SK-N-SH treated with all-trans-retinoic acid at 6 μM for 48 hours (cell line): Measurements from ENCODE around the gene CSH1.

Experiments used
- ATAC-seq: fragments of 200-7000 bp; cut with Tn5 transposase; 3 replicates; pipeline ENCODE4 v1.9.1; 2020; ENCODE audit warnings: mild to moderate bottlenecking, moderate library complexity
- ARNTL ChIP-seq: fragments of 450-650 bp; formaldehyde crosslinking; IDR thresholded peaks from 2 replicates; pipeline ENCODE4 v1.5.0; 2020; ENCODE audit warnings: low read depth, mild to moderate bottlenecking, moderate library complexity, borderline replicate concordance
- BACH2 ChIP-seq: fragments of 250-450 bp; sonication (Bioruptor Pico); IDR thresholded peaks from 2 replicates; pipeline ENCODE4 v1.9.0; 2021; ENCODE audit warnings: mild to moderate bottlenecking, borderline replicate concordance
- CSDC2 ChIP-seq: fragments of 250-450 bp; sonication (Bioruptor Pico); IDR thresholded peaks from 2 replicates; pipeline ENCODE4 v1.5.0; 2020; ENCODE audit warnings: mild to moderate bottlenecking, moderate library complexity
- ESRRG ChIP-seq: fragments of 250-450 bp; sonication (Bioruptor Pico); IDR thresholded peaks from 2 replicates; pipeline ENCODE4 v1.6.1; 2021; ENCODE audit warnings: mild to moderate bottlenecking
- GLIS3 ChIP-seq: fragments of 250-450 bp; sonication (Bioruptor Pico); IDR thresholded peaks from 2 replicates; pipeline ENCODE4 v1.5.0; 2020; ENCODE audit warnings: mild to moderate bottlenecking, moderate library complexity
- ISL1 ChIP-seq: fragments of 250-450 bp; sonication (Bioruptor Pico); IDR thresholded peaks from 2 replicates; pipeline ENCODE4 v2.1.2; 2022; ENCODE audit warnings: mild to moderate bottlenecking, moderate library complexity
- OSR1 ChIP-seq: fragments of 250-450 bp; sonication (Bioruptor Pico); IDR thresholded peaks from 2 replicates; pipeline ENCODE4 v1.8.0; 2022; ENCODE audit warnings: moderate library complexity, mild to moderate bottlenecking, inconsistent platforms
- RARB ChIP-seq: fragments of 250-450 bp; sonication (Bioruptor Pico); IDR thresholded peaks from 2 replicates; pipeline ENCODE4 v1.8.0; 2021; ENCODE audit warnings: mild to moderate bottlenecking, moderate library complexity
- SNAI2 ChIP-seq: fragments of 250-450 bp; sonication (Bioruptor Pico); IDR thresholded peaks from 2 replicates; pipeline ENCODE4 v1.5.0; 2020; ENCODE audit warnings: mild to moderate bottlenecking, moderate library complexity
- TCF4 ChIP-seq: fragments of 250-450 bp; sonication (Bioruptor Pico); IDR thresholded peaks from 2 replicates; pipeline ENCODE4 v1.8.0; 2021; ENCODE audit warnings: mild to moderate bottlenecking, moderate library complexity, borderline replicate concordance
- ZFP30 ChIP-seq: fragments of 450-650 bp; formaldehyde crosslinking; IDR thresholded peaks from 2 replicates; pipeline ENCODE4 v1.5.0; 2022; ENCODE audit warnings: mild to moderate bottlenecking, moderate library complexity
- ZNF565 ChIP-seq: fragments of 450-650 bp; formaldehyde crosslinking; conservative IDR thresholded peaks from 2 replicates; pipeline ENCODE4 v1.5.0; 2020; ENCODE audit warnings: low read depth, mild to moderate bottlenecking, moderate library complexity
- ZNF70 ChIP-seq: fragments of 450-650 bp; formaldehyde crosslinking; IDR thresholded peaks from 2 replicates; pipeline ENCODE4 v1.5.0; 2020; ENCODE audit warnings: mild to moderate bottlenecking, moderate library complexity
- ZNF8 ChIP-seq: fragments of 450-650 bp; formaldehyde crosslinking; IDR thresholded peaks from 2 replicates; pipeline ENCODE4 v1.5.0; 2020; ENCODE audit warnings: mild to moderate bottlenecking, moderate library complexity
- TF ChIP-seq, protein P1 (sequence below): fragments of 250-450 bp; sonication (Bioruptor Pico); IDR thresholded peaks from 2 replicates; pipeline ENCODE4 v1.5.1; 2020; ENCODE audit warnings: low read depth, mild to moderate bottlenecking, moderate library complexity
- TF ChIP-seq, protein P2 (sequence below): fragments of 250-450 bp; sonication (Bioruptor Pico); IDR thresholded peaks from 2 replicates; pipeline ENCODE4 v1.8.0; 2021; ENCODE audit warnings: low read depth, mild to moderate bottlenecking, moderate library complexity, borderline replicate concordance
- TF ChIP-seq, protein P3 (sequence below): fragments of 250-450 bp; sonication (Bioruptor Pico); IDR thresholded peaks from 2 replicates; pipeline ENCODE4 v1.5.1; 2021; ENCODE audit warnings: mild to moderate bottlenecking, moderate library complexity
- TF ChIP-seq, protein P4 (sequence below): fragments of 250-450 bp; sonication (Bioruptor Pico); IDR thresholded peaks from 2 replicates; pipeline ENCODE4 v1.5.0; 2020; ENCODE audit warnings: mild to moderate bottlenecking, moderate library complexity

The CSH1 gene

DNA sequence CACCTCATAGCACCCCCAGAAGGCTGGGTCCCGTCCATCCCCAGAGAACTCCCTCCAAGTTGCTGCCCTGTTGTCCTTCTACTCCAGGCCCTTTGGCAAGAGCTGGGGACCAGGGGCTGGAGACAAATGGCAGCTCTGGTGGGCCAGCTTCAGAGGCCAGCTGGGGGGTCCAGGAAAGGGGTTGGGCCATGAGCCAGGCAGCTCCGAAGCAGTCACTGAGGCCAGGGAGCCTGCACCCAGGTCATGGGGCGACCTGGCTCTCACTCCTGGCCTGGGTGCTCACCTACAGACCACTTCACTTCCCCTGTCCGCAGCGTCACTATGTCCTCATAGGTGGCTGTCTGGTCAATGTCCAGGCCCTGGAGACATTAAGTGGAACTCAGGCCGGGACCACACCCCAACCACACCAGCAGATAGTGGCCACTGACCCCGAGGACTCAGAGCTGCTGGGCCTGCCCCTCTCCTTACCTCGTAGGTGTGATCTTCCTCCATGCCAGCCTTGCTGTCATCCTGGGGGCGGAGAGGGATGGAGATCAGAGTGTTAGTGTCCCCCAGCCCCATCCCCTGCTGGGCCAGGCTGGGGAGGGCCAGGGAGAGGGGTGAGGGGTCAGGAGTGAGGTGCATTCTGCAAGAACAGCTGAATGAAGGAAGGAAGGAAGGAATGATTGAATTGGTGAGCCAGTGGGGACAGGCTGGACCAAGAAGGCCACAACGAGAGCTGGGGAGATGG is 32.8 kb upstream of the CSH1 start:
- TF ChIP-seq, protein P1, sequence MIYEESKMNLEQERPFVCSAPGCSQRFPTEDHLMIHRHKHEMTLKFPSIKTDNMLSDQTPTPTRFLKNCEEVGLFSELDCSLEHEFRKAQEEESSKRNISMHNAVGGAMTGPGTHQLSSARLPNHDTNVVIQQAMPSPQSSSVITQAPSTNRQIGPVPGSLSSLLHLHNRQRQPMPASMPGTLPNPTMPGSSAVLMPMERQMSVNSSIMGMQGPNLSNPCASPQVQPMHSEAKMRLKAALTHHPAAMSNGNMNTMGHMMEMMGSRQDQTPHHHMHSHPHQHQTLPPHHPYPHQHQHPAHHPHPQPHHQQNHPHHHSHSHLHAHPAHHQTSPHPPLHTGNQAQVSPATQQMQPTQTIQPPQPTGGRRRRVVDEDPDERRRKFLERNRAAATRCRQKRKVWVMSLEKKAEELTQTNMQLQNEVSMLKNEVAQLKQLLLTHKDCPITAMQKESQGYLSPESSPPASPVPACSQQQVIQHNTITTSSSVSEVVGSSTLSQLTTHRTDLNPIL (CRISPR knock-in tag), result no peak
- TF ChIP-seq ZNF8 (CRISPR knock-in tag) (no peak), ISL1 (CRISPR knock-in tag) (no peak), ESRRG (no peak), BACH2 (CRISPR knock-in tag) (no peak), GLIS3 (CRISPR knock-in tag) (no peak), TCF4 (CRISPR knock-in tag) (no peak), RARB (no peak), OSR1 (no peak), ZFP30 (no peak)
- TF ChIP-seq, protein P2, sequence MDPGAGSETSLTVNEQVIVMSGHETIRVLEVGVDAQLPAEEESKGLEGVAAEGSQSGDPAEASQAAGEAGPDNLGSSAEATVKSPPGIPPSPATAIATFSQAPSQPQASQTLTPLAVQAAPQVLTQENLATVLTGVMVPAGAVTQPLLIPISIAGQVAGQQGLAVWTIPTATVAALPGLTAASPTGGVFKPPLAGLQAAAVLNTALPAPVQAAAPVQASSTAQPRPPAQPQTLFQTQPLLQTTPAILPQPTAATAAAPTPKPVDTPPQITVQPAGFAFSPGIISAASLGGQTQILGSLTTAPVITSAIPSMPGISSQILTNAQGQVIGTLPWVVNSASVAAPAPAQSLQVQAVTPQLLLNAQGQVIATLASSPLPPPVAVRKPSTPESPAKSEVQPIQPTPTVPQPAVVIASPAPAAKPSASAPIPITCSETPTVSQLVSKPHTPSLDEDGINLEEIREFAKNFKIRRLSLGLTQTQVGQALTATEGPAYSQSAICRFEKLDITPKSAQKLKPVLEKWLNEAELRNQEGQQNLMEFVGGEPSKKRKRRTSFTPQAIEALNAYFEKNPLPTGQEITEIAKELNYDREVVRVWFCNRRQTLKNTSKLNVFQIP (CRISPR knock-in tag), result no peak
- TF ChIP-seq, protein P3, sequence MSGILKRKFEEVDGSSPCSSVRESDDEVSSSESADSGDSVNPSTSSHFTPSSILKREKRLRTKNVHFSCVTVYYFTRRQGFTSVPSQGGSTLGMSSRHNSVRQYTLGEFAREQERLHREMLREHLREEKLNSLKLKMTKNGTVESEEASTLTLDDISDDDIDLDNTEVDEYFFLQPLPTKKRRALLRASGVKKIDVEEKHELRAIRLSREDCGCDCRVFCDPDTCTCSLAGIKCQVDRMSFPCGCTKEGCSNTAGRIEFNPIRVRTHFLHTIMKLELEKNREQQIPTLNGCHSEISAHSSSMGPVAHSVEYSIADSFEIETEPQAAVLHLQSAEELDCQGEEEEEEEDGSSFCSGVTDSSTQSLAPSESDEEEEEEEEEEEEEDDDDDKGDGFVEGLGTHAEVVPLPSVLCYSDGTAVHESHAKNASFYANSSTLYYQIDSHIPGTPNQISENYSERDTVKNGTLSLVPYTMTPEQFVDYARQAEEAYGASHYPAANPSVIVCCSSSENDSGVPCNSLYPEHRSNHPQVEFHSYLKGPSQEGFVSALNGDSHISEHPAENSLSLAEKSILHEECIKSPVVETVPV (CRISPR knock-in tag), result no peak
- TF ChIP-seq, protein P4, sequence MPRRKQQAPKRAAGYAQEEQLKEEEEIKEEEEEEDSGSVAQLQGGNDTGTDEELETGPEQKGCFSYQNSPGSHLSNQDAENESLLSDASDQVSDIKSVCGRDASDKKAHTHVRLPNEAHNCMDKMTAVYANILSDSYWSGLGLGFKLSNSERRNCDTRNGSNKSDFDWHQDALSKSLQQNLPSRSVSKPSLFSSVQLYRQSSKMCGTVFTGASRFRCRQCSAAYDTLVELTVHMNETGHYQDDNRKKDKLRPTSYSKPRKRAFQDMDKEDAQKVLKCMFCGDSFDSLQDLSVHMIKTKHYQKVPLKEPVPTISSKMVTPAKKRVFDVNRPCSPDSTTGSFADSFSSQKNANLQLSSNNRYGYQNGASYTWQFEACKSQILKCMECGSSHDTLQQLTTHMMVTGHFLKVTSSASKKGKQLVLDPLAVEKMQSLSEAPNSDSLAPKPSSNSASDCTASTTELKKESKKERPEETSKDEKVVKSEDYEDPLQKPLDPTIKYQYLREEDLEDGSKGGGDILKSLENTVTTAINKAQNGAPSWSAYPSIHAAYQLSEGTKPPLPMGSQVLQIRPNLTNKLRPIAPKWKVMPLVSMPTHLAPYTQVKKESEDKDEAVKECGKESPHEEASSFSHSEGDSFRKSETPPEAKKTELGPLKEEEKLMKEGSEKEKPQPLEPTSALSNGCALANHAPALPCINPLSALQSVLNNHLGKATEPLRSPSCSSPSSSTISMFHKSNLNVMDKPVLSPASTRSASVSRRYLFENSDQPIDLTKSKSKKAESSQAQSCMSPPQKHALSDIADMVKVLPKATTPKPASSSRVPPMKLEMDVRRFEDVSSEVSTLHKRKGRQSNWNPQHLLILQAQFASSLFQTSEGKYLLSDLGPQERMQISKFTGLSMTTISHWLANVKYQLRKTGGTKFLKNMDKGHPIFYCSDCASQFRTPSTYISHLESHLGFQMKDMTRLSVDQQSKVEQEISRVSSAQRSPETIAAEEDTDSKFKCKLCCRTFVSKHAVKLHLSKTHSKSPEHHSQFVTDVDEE (CRISPR knock-in tag), result no peak
- ATAC-seq, result no peak

DNA sequence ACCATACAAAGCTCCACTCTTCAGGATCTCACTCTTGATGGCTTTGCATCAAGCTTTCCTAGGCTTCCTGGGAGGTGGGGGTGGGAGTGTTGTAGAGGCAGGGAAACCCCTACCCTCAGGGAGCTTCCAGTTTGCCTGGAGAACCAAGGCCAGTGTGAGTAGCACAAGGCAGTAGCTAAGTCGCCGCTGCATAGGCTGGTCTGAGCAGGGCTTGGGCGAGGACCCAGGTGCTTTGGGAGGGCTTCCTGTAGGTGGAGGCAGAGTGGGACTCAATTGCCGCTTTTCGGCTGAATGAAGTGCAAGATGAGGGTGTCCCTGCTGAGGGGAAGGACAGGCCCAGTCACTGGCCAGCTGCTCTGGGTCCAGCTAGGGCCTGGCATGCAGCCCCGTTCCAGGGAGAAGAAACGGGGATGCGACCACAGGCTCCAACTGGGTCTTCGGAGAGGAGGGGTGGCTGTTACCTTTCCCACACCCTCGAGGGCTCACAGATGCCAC is 31.8 kb upstream of the CSH1 start:
- ATAC-seq, result no peak
- TF ChIP-seq CSDC2 (no peak), ISL1 (CRISPR knock-in tag) (no peak), TCF4 (CRISPR knock-in tag) (no peak), SNAI2 (CRISPR knock-in tag) (no peak), ZNF565 (CRISPR knock-in tag) (no peak), ZFP30 (no peak), ZNF8 (CRISPR knock-in tag) (no peak), BACH2 (CRISPR knock-in tag) (no peak), GLIS3 (CRISPR knock-in tag) (no peak), OSR1 (no peak), ZNF70 (CRISPR knock-in tag) (no peak), ARNTL (CRISPR knock-in tag) (no peak)
- TF ChIP-seq, protein P4 (CRISPR knock-in tag), result no peak
- TF ChIP-seq, protein P1 (CRISPR knock-in tag), result no peak
